ENCODE measurements around the gene ANXA2. TPM values are rescaled to one million over a fixed set of nuclear protein-coding genes. Genes with fewer than 3 reads are reported as not detected.

ANXA2 gene
- total and polyA plus RNA-seq, 10 of the 15 experiments (the other 5 are each of a cell fraction or from before 2014, with no cell fraction given), result 135 to 540 (median 281) TPM

DNA sequence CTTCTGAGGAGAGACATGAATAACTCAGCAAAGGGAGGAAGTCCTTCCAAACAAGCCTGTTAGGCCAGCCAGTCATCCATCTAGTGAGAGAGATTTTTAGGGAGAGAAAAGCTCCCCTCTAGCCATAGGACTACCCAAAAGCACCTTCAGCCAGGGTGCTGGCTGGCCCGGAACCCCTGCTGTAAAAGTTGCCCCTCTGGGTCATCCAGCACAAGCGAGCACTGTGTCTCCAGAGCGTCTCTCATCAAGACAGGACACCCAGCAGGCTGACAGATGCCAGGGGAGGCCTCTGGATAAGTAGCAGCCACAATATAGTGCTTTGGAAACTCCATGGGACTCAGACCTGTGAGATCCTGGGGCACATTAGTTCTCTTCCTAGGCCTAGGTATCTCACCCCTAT lies 24.5 kb downstream of the ANXA2 start (continued):
- no peak for TF ChIP-seq HDAC2 (IDR thresholded peaks at IDR 0.05)
- TF ChIP-seq ASH2L (IDR thresholded peaks at IDR 0.05; ENCODE audit: borderline replicate concordance, low read depth), result no peak
- TF ChIP-seq IKZF2 (IDR thresholded peaks at IDR 0.05), result no peak
- no peak for TF ChIP-seq SPI1 (IDR thresholded peaks at IDR 0.05; ENCODE audit: borderline replicate concordance, insufficient read depth, low read depth, low read length)
- TF ChIP-seq BCL11A (IDR thresholded peaks at IDR 0.05; ENCODE audit: low read depth, low read length), result no peak
- TF ChIP-seq KAT2A (conservative IDR thresholded peaks at IDR 0.05; ENCODE audit: control insufficient read depth, low read depth, low read length), result no peak
- TF ChIP-seq ZNF384 (IDR thresholded peaks at IDR 0.05; ENCODE audit: borderline replicate concordance, low read depth, low read length), result no peak
- no peak for TF ChIP-seq IRF4 (IDR thresholded peaks at IDR 0.05; ENCODE audit: low read depth, low read length)

DNA sequence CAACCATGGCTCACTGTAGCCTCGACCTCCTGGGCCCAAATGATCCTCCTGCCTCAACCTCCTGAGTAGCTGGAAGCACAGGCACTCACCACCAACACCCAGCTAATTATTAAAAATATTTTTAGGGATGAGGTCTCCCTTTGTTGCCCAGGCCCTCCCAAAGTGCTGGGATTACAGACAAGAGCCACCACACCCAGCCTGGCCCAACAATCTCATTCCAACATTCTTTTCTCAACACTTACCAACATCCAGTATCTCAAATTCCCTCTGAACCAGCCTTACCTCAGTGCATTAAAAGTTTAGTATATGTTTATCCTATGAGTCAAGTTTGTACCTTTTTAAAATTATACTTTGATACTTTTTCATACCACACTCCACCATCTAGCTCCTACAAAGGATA lies 25.0 kb downstream of the ANXA2 start:
- ChIA-PET POLR2A (interaction anchor here (0.7 kb wide), 1 partner anchor 30 kb away, joined by 8 read pairs; no protein-coding TSS in a partner anchor), CTCF (no interaction called here), SMC1A (ENCODE audit: uncharacterized antibody, unreplicated experiment) (no interaction called here), RAD21 (ENCODE audit: unreplicated experiment) (no interaction called here)
- FAIRE-seq, result no peak
- H3K79me2 ChIP-seq (ENCODE audit: control insufficient read depth, insufficient read depth, low read length), result no peaks in the 10 kb centered on the region
- DNase-seq (ENCODE audit: low read depth, low spot score), result no peak
- H3K4me2 ChIP-seq (ENCODE audit: control insufficient read depth, insufficient read depth), result no peak overlapping the region
- H3K4me1 ChIP-seq (ENCODE audit: control insufficient read depth, insufficient read depth, low read length), result no peaks in the 10 kb centered on the region
- 89% methylated on average over 1 of the region's 1 CpG for WGBS (ENCODE audit: insufficient coverage, insufficient replicate concordance, low lambda C conversion rate, missing lambda C conversion rate)
- no peak overlapping the region for H3K9ac ChIP-seq (ENCODE audit: control insufficient read depth, insufficient read depth, low read length)
- no peak overlapping the region for H3K4me3 ChIP-seq
- H2AFZ ChIP-seq (ENCODE audit: control insufficient read depth, low read depth, low read length), result no peak overlapping the region
- intact Hi-C loops (cut with micrococcal nuclease; ENCODE audit: unreplicated experiment), result no loop called here
- H3K27me3 ChIP-seq (replicated peaks in 1 of 2; ENCODE audit: control insufficient read depth in 2 of 2, insufficient read depth in 2 of 2, low read length in 1 of 2), result no peaks in the 10 kb centered on the region
- H3K9me3 ChIP-seq (replicated peaks; ENCODE audit: control insufficient read depth, insufficient read depth, low read length), result no peaks in the 10 kb centered on the region
- BruUV-seq (replicated peaks), result no TSS peak
- H3K36me3 ChIP-seq (ENCODE audit: control insufficient read depth in 2 of 2, insufficient read depth in 2 of 2, low read length in 1 of 2), result peaks cover 0 to 16% of the 10 kb centered on the region in 2 experiments; a peak in 3 of 4 replicates
- no peaks in the 10 kb centered on the region for H4K20me1 ChIP-seq (ENCODE audit: control insufficient read depth, insufficient read depth)
- H3K27ac ChIP-seq (ENCODE audit: control insufficient read depth, insufficient read depth), result no peak overlapping the region
- ATAC-seq, result no peak
- in situ Hi-C loops (cut with MboI), result loop anchor here (25.0 kb wide), 1 partner anchor 1465 kb away; no protein-coding TSS in a partner anchor
- no peak for TF ChIP-seq CHD4 (IDR thresholded peaks at IDR 0.05)
- TF ChIP-seq HCFC1 (IDR thresholded peaks at IDR 0.05; ENCODE audit: low read length), result no peak
- TF ChIP-seq EZH2 (IDR thresholded peaks at IDR 0.05; ENCODE audit: borderline replicate concordance, control insufficient read depth, low read depth, low read length), result no peak
- TF ChIP-seq ZNF274 (IDR thresholded peaks at IDR 0.05; ENCODE audit: insufficient read depth, insufficient read length), result no peak
- no peak for TF ChIP-seq RFX5 (IDR thresholded peaks at IDR 0.05; ENCODE audit: low read depth, low read length)
- TF ChIP-seq SIN3A (IDR thresholded peaks at IDR 0.05; ENCODE audit: low read depth, low read length), result no peak
- TF ChIP-seq, protein P1, sequence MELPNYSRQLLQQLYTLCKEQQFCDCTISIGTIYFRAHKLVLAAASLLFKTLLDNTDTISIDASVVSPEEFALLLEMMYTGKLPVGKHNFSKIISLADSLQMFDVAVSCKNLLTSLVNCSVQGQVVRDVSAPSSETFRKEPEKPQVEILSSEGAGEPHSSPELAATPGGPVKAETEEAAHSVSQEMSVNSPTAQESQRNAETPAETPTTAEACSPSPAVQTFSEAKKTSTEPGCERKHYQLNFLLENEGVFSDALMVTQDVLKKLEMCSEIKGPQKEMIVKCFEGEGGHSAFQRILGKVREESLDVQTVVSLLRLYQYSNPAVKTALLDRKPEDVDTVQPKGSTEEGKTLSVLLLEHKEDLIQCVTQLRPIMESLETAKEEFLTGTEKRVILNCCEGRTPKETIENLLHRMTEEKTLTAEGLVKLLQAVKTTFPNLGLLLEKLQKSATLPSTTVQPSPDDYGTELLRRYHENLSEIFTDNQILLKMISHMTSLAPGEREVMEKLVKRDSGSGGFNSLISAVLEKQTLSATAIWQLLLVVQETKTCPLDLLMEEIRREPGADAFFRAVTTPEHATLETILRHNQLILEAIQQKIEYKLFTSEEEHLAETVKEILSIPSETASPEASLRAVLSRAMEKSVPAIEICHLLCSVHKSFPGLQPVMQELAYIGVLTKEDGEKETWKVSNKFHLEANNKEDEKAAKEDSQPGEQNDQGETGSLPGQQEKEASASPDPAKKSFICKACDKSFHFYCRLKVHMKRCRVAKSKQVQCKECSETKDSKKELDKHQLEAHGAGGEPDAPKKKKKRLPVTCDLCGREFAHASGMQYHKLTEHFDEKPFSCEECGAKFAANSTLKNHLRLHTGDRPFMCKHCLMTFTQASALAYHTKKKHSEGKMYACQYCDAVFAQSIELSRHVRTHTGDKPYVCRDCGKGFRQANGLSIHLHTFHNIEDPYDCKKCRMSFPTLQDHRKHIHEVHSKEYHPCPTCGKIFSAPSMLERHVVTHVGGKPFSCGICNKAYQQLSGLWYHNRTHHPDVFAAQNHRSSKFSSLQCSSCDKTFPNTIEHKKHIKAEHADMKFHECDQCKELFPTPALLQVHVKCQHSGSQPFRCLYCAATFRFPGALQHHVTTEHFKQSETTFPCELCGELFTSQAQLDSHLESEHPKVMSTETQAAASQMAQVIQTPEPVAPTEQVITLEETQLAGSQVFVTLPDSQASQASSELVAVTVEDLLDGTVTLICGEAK (IDR thresholded peaks at IDR 0.05; ENCODE audit: borderline replicate concordance), result no peak
- TF ChIP-seq, protein P2, sequence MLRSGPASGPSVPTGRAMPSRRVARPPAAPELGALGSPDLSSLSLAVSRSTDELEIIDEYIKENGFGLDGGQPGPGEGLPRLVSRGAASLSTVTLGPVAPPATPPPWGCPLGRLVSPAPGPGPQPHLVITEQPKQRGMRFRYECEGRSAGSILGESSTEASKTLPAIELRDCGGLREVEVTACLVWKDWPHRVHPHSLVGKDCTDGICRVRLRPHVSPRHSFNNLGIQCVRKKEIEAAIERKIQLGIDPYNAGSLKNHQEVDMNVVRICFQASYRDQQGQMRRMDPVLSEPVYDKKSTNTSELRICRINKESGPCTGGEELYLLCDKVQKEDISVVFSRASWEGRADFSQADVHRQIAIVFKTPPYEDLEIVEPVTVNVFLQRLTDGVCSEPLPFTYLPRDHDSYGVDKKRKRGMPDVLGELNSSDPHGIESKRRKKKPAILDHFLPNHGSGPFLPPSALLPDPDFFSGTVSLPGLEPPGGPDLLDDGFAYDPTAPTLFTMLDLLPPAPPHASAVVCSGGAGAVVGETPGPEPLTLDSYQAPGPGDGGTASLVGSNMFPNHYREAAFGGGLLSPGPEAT (IDR thresholded peaks at IDR 0.05; ENCODE audit: low read depth), result no peak
- TF ChIP-seq MXI1 (IDR thresholded peaks at IDR 0.05; ENCODE audit: low read depth, low read length), result no peak
- TF ChIP-seq IKZF2 (IDR thresholded peaks at IDR 0.05), result no peak
- no peak for TF ChIP-seq HDAC6 (IDR thresholded peaks at IDR 0.05; ENCODE audit: unreplicated experiment)
- TF ChIP-seq YBX1 (IDR thresholded peaks at IDR 0.05), result no peak
- TF ChIP-seq ZNF217 (IDR thresholded peaks at IDR 0.05), result no peak
- no peak for TF ChIP-seq SMAD5 (IDR thresholded peaks at IDR 0.05; ENCODE audit: low read depth)
